ENCODE data around the gene TMEM119.
A peak's percentile ranks its signal among the peaks of the same experiment; 100 is the strongest.
"Not testable (repeated sequence)": the region's sequence is repeated elsewhere in the genome, so short reads cannot be mapped to it uniquely, and the experiment has no call there.

TMEM119 gene

DNA sequence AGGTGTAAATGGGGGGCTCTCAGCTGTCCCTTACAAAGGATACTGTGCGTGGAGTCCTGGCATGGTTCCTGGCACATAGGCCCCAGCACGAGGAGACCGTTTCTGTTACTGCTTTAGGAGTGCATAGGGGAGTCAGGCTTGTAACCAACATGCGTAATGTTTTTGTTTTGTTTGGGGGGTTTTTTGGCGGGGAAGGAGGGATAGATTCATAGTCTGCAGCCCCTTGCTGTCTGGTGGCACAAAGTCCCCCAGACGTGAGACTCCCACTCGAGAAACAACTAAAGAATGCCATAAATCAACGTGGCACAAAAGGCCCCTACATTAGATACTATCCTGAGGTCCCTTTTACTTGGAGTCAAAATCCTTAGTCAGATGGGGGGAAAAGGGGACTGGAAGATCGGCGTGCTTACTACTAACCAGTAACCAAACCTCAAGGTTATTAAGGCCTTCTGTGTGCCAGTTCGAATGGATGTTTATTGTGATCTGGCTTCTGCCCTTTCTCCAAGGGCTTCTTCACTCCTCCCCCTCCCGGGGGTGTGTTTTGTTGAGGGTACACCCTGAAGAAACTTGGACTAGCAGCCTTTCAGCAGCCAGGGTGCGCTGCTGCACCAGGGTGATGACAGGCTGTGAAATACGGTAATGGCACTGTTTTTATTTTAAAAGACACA lies 34.6 kb downstream of the TMEM119 start:
- peak; percentile 75 to 87 for DNase-seq

DNA sequence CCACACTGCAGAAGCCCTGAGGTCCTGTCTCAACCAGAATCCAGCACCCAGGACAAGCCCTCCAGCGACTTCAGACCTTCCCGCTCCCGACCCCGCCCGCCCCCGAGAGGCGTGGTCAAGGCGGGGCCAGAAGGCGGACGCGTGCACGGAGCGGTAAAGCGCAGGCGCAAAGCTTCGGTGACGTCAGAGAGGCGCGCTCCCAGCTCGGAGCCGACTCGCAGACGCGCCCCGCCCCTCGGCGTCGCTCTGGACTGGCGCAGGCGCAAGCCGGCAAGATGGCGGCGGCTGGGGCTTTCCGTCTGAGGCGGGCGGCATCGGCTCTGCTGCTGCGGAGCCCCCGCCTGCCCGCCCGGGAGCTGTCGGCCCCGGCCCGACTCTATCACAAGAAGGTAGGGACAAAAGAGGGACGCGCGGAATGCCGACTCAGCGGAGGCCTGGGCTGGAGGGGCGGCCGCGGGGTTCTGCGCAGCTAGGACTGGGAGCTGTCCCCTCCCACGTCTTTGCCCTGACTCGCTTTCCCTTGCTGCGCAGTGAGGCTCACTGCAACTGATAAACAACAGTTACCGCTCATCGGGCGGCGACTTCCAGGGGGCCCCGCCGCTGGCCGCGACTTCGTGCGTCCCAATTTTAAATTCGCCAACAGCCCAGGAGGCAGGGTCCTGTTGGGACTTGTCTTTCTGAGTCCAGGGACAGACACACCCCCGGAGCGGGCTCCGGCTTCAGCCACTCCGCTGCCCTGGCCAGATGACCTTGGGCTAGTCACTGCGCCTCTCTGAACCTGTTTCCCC lies 35.3 kb downstream of the TMEM119 start, which contains the start of gene ISCU:
Gene ISCU (plus strand): TSS at position 249 of the 788 bp plus-strand sequence. CDS start 27 bp downstream, at position 276.
- peak; percentile 87 to 89 for DNase-seq

DNA sequence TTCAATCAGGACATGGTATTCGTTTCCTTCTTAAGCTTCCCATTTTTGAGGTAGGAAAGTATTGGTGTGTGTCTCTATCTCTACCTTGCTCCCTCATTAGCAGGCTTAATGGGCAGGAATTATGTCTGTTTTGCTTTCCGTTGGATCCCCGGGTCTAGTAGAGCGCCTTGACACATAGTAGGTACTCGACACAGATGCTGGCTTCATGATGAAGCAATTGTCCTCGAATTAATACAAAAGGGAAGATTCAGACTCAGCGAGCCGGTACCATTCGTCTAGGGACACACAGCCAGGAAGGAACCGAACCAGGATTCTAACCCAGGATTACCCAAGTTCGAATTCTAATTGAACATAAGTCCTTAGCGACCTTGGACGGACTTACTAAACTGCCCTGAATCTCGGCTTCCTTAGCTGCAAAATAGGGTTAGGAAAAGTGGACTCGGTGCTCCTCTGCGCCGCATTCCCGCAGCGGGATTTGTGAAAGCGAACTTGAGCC lies 36.0 kb downstream of the TMEM119 start:
- DNase-seq: no peak

DNA sequence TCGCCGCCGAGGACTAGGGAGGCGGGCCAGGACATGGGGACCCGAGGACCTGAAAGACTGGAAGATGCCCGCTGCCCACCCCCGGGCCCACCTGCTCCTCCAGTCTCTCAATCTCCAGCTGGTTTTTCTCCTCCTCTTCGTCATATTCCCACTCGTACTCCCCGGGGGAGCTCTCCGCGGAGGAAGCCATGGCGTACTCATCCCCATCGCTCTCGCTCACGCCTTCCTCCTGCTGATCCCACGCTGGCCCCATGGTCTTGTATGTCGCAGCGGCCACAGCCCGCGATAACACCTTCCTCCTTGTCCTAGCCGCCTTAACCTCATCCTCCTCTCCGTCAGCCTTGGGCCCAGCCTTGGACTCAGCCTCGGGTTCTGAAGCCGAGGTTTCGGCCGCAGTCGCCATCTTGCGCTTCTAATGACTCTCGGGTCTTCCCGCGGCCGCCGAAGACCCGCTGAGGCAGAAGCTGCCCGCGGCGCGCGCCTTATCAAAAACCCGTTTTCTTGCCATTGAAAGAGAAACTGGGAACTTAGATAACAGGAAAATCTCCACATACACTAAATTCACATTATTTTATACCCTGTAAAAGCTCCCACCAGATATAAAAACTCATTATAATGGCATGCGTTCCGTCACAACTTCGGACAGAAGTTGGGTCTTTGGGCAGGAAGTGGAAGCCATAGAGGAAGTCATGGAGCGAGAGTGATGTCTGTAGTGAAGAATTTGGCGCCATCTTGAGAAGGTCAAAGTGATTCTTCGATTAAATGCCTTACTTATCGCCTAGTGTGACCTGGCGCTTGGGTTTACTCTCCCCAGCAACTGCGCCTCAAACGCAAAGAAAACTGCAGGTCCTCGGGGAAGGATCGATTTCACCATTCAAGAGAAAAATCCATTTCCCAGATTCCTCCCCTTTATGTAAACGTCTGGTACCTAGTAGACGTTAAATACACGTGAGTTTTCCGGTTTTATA lies 36.8 kb downstream of the TMEM119 start, which contains the start of gene SART3:
Gene SART3 (minus strand): TSS at position 422 of the 968 bp plus-strand sequence. CDS start 19 bp downstream, at position 403.
- DNase-seq: peak; percentile 89 to 94

DNA sequence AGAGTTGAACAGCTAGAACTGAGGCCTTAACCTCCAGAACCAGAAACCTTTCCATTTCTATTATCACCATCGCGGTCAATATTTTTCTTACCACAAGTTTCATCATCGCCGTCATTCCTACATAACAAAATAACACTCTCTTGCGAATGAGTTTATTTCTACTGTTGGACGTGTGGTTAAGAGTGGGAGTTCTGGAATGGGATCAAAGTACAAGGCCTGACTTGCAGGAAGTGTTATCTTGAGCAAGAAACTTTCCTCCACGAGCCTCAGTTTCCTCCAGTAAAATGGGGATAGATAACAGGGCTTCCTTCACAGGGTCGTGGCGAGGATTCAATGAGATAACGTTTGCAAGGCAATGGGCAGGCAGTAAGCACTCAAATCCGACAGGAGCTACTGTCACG lies 37.6 kb downstream of the TMEM119 start:
- DNase-seq: peak; percentile 14 to 25

DNA sequence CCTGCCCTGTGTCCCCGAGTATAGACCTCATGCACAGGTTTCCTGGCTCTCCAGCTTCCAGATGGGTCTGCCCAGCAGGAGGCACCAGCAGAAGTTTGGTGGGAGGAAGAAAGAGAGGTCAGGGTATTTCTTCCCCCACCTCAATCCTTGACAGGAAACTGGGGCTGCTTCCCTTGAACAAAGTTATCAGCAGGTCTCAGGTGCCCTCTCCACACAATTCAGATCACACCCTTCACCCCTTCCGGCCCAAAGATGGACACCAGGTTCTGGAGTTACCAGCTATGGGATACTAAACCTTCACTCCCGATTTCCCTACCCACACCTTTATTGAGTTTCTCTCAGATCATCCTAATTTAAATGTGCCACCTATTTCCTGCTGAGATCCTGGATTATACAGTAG lies 38.1 kb downstream of the TMEM119 start:
- DNase-seq: no peak

DNA sequence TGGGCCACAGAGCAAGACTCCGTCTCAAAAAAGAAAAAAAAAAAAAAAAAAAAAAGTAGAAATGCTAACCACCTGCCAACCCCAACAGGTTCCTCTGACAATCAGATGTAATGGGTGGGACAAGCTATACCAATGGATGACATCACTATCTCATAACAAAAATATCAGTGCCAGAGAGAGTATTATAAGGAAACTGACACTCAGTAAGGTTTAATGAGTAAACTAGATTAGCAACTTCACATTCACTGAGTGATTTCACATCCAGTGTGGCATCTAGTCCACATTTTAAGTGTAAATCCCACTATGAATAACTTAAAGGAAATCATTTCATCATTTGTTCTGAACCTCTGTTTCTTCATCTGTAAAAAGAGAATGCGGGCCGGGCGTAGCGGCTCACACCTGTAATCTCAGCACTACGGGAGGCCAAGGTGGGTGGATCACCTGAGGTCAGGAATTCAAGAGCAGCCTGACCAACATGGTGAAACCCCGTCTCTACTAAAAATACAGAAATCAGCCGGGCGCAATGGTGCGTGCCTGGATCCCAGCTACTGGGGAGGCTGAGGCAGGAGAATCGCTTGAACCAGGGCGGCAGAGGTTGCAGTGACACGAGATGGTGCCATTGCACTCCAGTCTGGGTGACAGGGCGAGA lies 38.8 kb downstream of the TMEM119 start:
- DNase-seq: no peak

DNA sequence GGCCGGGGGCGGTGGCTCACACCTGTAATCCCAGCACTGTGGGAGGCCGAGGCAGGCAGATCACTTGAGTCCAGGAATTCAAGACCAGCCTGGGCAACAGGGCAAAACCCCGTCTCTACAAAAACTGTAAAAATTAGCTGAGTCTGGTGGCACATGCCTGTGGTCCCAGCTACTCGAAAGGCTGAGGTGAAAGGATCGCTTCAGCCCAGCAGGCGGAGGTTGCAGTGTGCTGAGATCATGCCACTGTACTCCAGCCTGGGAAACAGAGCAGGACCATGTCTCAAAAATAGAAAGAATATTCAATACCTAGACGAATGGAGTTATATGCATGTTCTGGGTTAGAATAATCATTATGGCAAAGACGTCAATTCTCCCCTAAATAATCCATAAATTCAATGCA lies 42.5 kb downstream of the TMEM119 start:
- DNase-seq: not testable (repeated sequence)

DNA sequence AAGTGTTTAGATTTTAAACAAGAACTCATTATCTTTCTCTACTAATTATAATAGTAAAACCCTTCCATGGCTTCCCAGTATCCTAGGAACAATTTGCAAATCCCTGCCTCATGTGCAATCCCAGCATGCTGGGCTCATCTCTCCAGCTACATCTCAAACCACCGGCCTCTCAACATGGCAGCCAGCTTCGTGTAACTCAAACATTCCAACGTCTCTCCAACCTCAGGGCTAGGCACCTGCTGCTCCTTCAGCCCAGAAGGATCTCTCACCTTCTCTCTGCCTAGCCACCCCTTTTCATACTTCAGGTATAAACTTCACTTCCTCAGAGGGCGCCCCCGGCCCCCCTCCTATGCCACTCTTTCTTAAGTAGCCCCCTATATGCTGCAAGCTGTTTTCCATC lies 44.1 kb downstream of the TMEM119 start:
- no peak for DNase-seq

DNA sequence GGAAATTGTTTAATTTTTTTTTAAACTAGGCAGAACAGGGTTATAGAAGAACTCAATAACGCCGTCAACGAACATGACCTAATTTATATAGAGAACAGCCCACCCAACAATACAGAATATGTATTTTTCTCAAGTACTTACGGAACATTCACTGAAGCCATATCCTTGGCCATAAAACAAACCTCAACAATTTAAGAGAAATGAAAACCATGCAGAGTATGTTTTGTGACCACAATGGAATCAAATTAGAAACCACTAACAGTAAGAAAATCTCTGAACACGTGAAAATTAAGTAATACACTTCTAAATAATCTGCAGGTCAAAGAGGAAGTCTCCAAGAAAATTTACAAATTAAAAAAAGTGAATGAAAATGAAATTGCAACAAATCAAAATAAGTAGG lies 46.3 kb downstream of the TMEM119 start:
- peak in 1 of 2 experiments; percentile 8 for DNase-seq

DNA sequence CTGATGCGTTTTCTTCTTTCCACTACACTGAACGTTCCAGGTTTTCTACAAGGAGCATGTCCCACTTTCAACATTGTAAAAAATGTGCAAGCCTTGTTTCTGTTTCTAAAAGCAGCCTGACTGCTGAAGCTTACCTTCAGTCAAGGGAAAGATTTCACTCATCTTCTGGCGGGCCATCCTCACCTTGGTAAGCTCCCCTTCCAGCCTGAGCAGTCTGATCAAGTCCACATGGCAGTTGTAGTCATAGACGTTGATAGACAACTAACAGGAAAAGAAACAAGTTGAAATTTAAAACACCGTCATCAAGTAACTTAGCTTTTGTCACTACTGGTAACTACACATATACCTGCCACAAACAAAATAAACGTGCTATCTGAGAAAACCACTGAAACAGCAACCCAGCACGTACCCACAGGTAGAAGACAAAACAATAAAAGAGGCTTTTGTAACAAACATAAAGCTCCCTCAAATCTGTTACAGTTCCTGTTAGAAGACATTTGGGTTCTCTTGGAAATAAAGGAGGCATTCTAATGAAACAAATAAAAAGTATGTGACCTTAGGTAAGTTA lies 48.8 kb downstream of the TMEM119 start:
- DNase-seq: no peak

DNA sequence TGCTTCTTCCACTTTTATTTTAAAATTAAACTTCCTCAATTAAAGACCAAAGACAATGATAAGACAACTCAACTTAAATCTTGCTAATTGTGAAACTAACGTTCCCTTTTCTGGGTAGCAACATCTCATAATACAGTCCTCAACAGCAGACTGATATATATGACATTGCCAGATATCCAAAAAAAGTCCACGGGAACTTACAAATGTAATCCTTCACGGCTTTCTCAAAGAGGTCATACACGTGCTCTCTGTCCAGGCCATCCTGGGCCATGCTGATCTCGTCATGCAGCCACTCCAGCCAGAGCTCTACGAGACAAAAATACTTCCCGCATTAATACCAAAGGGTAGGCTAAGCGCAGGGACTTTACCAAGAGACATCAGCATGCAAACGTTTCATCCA lies 50.2 kb downstream of the TMEM119 start:
- no peak for DNase-seq

DNA sequence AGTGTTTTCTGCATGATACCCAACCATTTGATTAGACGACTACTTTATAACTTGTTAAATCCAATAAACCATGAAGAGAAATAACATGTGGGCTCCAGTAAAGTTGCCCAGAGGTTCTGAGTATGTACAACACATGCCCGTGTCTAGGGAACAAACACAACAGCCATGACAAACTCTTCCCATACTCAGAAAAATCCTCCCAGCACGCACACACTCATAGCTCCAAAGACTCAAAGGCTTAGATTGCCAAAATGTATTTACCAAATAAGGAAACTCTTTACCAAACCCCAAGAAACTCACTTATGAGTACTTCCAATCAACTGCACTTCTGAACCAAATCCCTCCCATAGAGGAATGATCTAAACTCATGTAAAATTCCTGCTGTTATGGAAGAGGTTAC lies 54.2 kb downstream of the TMEM119 start:
- DNase-seq: no peak

DNA sequence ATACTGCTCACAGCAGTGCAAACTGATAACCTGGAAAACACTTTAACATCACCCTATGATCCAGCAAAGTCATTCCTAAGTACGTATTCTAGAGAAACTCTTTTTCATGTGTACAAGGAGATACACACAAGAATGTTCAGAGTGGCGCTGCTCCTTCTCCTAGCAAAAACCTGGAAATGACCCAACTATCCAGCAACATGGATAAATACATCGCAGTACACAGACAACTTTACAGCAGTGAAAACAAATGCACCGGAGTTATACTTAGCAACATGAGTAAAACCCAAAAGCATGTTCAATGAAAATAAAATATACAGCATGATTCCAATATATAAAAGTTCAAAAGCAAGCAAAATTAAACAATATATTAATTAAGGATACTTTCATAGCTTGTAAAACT lies 55.6 kb downstream of the TMEM119 start:
- DNase-seq: no peak
